MM.1S (cell line): ENCODE data around the gene R3HDM2.

ENCODE experiments used
- DNase-seq: peaks from one replicate; pipeline ENCODE4 v3.0.0-alpha.2; 2015
- H2AFZ ChIP-seq: fragments of 300-600 bp; sonication (generic); 2 replicates; pipeline ENCODE4 v1.6.0; 2016; ENCODE audit warnings: antibody characterized with exemption, low read length
- H3F3A ChIP-seq: fragments of 300-600 bp; sonication (generic); 2 replicates; pipeline ENCODE4 v1.6.1; 2016; ENCODE audit warnings: mild to moderate bottlenecking, antibody characterized with exemption, low read length, moderate library complexity, mixed read lengths; ENCODE audit not compliant: insufficient read depth
- H3K27ac ChIP-seq: fragments of 300-600 bp; sonication (generic); 2 replicates; pipeline ENCODE4 v1.5.1; 2016; ENCODE audit warnings: mild to moderate bottlenecking, low read length
- H3K27me3 ChIP-seq: fragments of 300-600 bp; sonication (generic); replicated peaks from 2 replicates; pipeline ENCODE4 v1.6.0; 2016; ENCODE audit warnings: low read length; ENCODE audit not compliant: insufficient read depth
- H3K36me3 ChIP-seq: fragments of 300-600 bp; sonication (generic); replicated peaks from 2 replicates; pipeline ENCODE4 v1.6.1; 2016; ENCODE audit warnings: mild to moderate bottlenecking, low read length, mixed read lengths; ENCODE audit not compliant: insufficient read depth
- H3K4me1 ChIP-seq: fragments of 300-600 bp; sonication (generic); 2 replicates; pipeline ENCODE4 v1.6.1; 2016; ENCODE audit warnings: low read length, mixed read lengths
- H3K4me2 ChIP-seq: fragments of 300-600 bp; sonication (generic); 2 replicates; pipeline ENCODE4 v1.6.0; 2016; ENCODE audit warnings: low read depth, low read length
- H3K4me3 ChIP-seq: fragments of 300-600 bp; sonication (generic); 2 replicates; pipeline ENCODE4 v1.5.1; 2016; ENCODE audit warnings: low read length, mixed read lengths
- H3K79me2 ChIP-seq: fragments of 300-600 bp; sonication (generic); 2 replicates; pipeline ENCODE4 v1.6.1; 2016; ENCODE audit warnings: mixed run types, low read length, mixed read lengths
- H3K9ac ChIP-seq: fragments of 300-600 bp; sonication (generic); 2 replicates; pipeline ENCODE4 v1.6.1; 2016; ENCODE audit warnings: low read length, mixed read lengths
- H3K9me2 ChIP-seq: fragments of 300-600 bp; sonication (generic); replicated peaks from 2 replicates; pipeline ENCODE4 v1.6.1; 2016; ENCODE audit warnings: mild to moderate bottlenecking, low read length, mixed read lengths; ENCODE audit not compliant: insufficient read depth
- H3K9me3 ChIP-seq: fragments of 300-600 bp; sonication (generic); replicated peaks from 2 replicates; pipeline ENCODE4 v1.6.1; 2016; ENCODE audit warnings: mild to moderate bottlenecking, low read length, mixed read lengths; ENCODE audit not compliant: insufficient read depth
- H4K20me1 ChIP-seq: fragments of 300-600 bp; sonication (generic); 2 replicates; pipeline ENCODE4 v1.6.1; 2016; ENCODE audit warnings: mild to moderate bottlenecking, low read length, moderate library complexity, mixed read lengths; ENCODE audit not compliant: insufficient read depth
- CTCF ChIP-seq: fragments of 300-600 bp; sonication (generic); IDR thresholded peaks from 2 replicates; pipeline ENCODE4 v1.5.1; 2016; ENCODE audit warnings: antibody characterized with exemption, low read length, mixed read lengths
- EZH2 ChIP-seq: fragments of 300-600 bp; sonication (generic); optimal IDR thresholded peaks from 2 replicates; pipeline ENCODE3; 2017; ENCODE audit warnings: low read depth, mild to moderate bottlenecking, antibody characterized with exemption, low read length, mixed read lengths
- EZH2phosphoT487 ChIP-seq: fragments of 300-600 bp; sonication (generic); IDR thresholded peaks from 2 replicates; pipeline ENCODE4 v1.6.1; 2018; ENCODE audit warnings: antibody characterized with exemption, low read length

Gene R3HDM2

DNA sequence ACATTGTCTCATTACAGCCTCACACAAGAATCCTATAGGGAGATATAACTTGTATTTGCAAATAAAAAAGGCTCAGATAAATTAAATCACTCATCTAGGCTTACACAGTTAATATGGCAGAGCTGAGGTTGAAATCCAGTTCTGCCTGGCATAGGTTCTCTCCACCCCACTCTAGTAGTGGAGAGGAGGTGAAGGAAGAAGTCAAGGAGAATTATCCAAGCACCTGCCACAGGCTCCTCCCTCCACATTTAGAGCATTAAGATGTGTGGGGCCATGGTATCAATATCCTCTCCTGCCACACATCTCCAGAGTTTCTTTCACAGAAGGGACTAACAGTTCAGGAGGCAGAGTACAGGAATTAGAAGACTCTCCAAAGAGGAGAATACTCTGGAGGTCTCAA, 157.3 kb downstream of the R3HDM2 start:
- H3K4me1 ChIP-seq: no peaks in the 10 kb centered on the region
- no peak overlapping the region for H2AFZ ChIP-seq
- H3K9me2 ChIP-seq: no peaks in the 10 kb centered on the region
- H3K27ac ChIP-seq: no peak overlapping the region
- no peaks in the 10 kb centered on the region for H3K9me3 ChIP-seq
- TF ChIP-seq EZH2phosphoT487: no peak
- no peak for TF ChIP-seq EZH2
- no peak for TF ChIP-seq CTCF
- no peak overlapping the region for H3K4me2 ChIP-seq
- H3K9ac ChIP-seq: no peak overlapping the region
- H3K36me3 ChIP-seq: no peaks in the 10 kb centered on the region
- no peaks in the 10 kb centered on the region for H3K27me3 ChIP-seq
- no peak overlapping the region for H3K4me3 ChIP-seq
- no peak for DNase-seq
- no peaks in the 10 kb centered on the region for H4K20me1 ChIP-seq
- H3K79me2 ChIP-seq: no peaks in the 10 kb centered on the region
- no peaks in the 10 kb centered on the region for H3F3A ChIP-seq

DNA sequence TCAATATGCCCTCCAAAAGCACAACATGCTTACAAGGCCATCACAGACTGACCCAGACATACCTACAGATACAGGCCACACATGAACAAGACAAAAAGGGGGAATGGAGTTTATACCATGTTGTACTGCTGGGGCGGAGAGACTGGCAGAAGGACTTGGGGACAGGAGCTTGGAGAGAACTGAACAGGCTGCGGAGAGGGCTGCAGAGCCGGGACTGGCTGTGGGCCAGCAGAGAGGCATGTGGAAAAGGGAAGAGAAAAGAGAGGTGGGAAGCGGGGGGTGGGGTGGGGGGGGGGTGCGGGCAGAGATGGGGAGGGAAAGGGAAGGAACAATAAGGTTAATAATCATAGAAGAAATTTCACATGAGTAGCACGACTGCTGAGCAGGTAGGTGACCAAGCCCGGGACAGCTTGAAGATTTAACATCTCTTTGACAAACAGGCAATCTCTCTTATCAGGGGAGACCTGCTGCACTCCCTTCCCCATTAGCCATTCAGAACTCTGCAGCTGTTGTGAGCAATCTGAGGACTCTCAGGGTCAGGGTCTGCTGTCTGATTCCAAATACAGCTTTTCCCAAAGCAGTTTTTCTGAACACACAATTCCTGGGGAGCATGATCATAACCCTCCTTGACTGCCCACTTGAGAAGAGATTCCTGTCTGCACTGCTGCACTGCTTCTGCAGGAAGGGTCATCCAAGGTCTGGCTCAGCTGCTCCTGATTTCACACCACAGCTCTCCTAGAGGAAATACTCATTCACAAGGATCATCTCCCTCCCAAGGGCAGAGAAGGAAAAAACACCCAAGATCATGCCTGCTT, 158.3 kb downstream of the R3HDM2 start:
- Histone ChIP-seq H2AFZ (no peak overlapping the region), H3K27ac (no peak overlapping the region), H3K79me2 (no peaks in the 10 kb centered on the region), H3K4me2 (no peak overlapping the region), H3F3A (no peaks in the 10 kb centered on the region), H3K4me1 (no peaks in the 10 kb centered on the region), H3K4me3 (no peak overlapping the region), H3K9me2 (no peaks in the 10 kb centered on the region), H3K27me3 (no peaks in the 10 kb centered on the region), H3K36me3 (no peaks in the 10 kb centered on the region), H4K20me1 (no peaks in the 10 kb centered on the region), H3K9ac (no peak overlapping the region), H3K9me3 (no peaks in the 10 kb centered on the region)
- TF ChIP-seq CTCF (no peak), EZH2phosphoT487 (no peak), EZH2 (no peak)
- no peak for DNase-seq

DNA sequence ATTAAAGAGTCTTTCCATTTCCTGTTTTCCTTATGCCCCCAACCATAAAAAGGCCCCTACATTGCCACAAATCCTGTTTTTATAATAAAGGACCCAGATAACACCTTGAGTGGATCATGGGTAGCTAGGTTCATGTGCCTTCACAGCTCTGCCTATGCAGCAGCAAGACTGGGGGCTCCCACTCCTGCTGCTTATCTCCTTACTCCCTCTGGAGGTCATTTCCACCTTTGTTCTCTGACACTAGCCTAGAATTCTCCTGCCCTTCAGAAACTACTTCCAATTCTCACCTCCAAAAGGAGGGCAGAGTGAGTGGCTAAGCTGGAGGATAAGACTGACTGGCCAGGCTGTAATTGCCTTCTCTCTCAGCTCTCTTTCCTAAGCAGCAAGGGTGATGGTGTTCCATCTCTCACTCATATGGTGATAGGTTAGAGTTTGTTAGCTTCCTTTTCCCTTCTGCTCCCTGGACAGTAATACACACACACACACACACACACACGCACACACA, 159.8 kb downstream of the R3HDM2 start:
- H3K79me2 ChIP-seq: no peaks in the 10 kb centered on the region
- H3K4me3 ChIP-seq: no peak overlapping the region
- no peaks in the 10 kb centered on the region for H3K4me1 ChIP-seq
- H3F3A ChIP-seq: no peaks in the 10 kb centered on the region
- no peaks in the 10 kb centered on the region for H3K9me2 ChIP-seq
- no peaks in the 10 kb centered on the region for H4K20me1 ChIP-seq
- no peaks in the 10 kb centered on the region for H3K9me3 ChIP-seq
- no peak overlapping the region for H3K4me2 ChIP-seq
- H3K9ac ChIP-seq: no peak overlapping the region
- H3K27ac ChIP-seq: no peak overlapping the region
- no peaks in the 10 kb centered on the region for H3K36me3 ChIP-seq
- TF ChIP-seq EZH2: no peak
- no peak for TF ChIP-seq EZH2phosphoT487
- no peak for TF ChIP-seq CTCF
- DNase-seq: no peak
- no peaks in the 10 kb centered on the region for H3K27me3 ChIP-seq
- H2AFZ ChIP-seq: no peak overlapping the region
